Breast epithelium (tissue), 4 donors: Measurements from ENCODE around the gene TTLL12. TPM values are rescaled to one million over a fixed set of nuclear protein-coding genes. Genes with fewer than 3 reads are reported as not detected.
A peak's percentile ranks its signal among the peaks of the same experiment; 100 is the strongest.

Source experiments
- DNase-seq, 2 donors: peaks; one replicate each; pipeline ENCODE4 v3.0.0-alpha.2; 2019; ENCODE audit warnings: low spot score in 2 of 2
- H3K27ac ChIP-seq, 2 donors: fragments of 200-600 bp; sonication (generic) in 1 of 2; one replicate each; pipeline ENCODE4 v1.5.1; 2016 to 2019; ENCODE audit warnings: mild to moderate bottlenecking in 1 of 2
- H3K27me3 ChIP-seq, 2 donors: fragments of 200-600 bp; sonication (generic) in 1 of 2; one replicate each; pipeline versions ENCODE4 v1.5.1 to v1.6.0; 2017 to 2019; ENCODE audit warnings: control low read depth in 1 of 2, mild to moderate bottlenecking in 1 of 2
- H3K36me3 ChIP-seq: fragments of 200-600 bp; one replicate; pipeline ENCODE4 v1.5.1; 2019
- H3K4me1 ChIP-seq, 2 donors: fragments of 200-600 bp; sonication (generic); one replicate each; pipeline ENCODE4 v1.5.1; 2016 to 2019; ENCODE audit warnings: control low read depth in 1 of 2
- H3K4me3 ChIP-seq, 3 donors: fragments of 200-600 bp; sonication (generic); 1 replicate in 2 of 3; 2 replicates in 1 of 3; pipeline ENCODE4 v1.5.1; 2016 to 2019; ENCODE audit warnings: mild to moderate bottlenecking in 3 of 3, moderate library complexity in 2 of 3
- H3K9me3 ChIP-seq, 2 donors: fragments of 200-600 bp; sonication (generic) in 1 of 2; one replicate each; pipeline ENCODE4 v1.5.1; 2016 to 2019; ENCODE audit warnings: control low read depth in 1 of 2
- CTCF ChIP-seq, 3 donors: fragments of 450-650 bp; IDR thresholded peaks; one replicate each; pipeline ENCODE4 v1.5.1; 2016 to 2017; ENCODE audit warnings: antibody characterized with exemption in 3 of 3, mild to moderate bottlenecking in 3 of 3, moderate library complexity in 3 of 3
- POLR2A ChIP-seq: fragments of 450-650 bp; IDR thresholded peaks from one replicate; pipeline ENCODE4 v1.6.1; 2016; ENCODE audit warnings: antibody characterized with exemption, mild to moderate bottlenecking, moderate library complexity
- POLR2AphosphoS5 ChIP-seq, 3 donors: sonication (generic); formaldehyde crosslinking; IDR thresholded peaks; one replicate each; pipeline ENCODE4 v1.6.1; 2017; ENCODE audit warnings: antibody characterized with exemption in 3 of 3
- intact Hi-C: fragments of 100-400 bp; cut with DNase I; formaldehyde crosslinking; loops from one replicate; pipeline ENCODE4 v1.15.1; 2023; ENCODE audit warnings: low total_unique reads
- total RNA-seq, 3 donors: library from RNA; depleted of rRNA; stranded (reverse); fragments of >200 nt; gene quantifications; one replicate each; pipeline ENCODE4 v1.1.0, GENCODE V29; 2016

Gene TTLL12
- total RNA-seq, 3 donors from 2014 or later, result 25.9 to 36.0 (median 31.4) TPM

GRCh38 chr22:43152357-43153071 lies 34.4 kb downstream of the TTLL12 start:
- no peaks in the 10 kb centered on the region for H3K36me3 ChIP-seq
- H3K4me1 ChIP-seq, result no peaks in the 10 kb centered on the region
- intact Hi-C loops, result loop anchor here (10.0 kb wide), 1 partner anchor 1212 kb away; no protein-coding TSS in a partner anchor
- no peaks in the 10 kb centered on the region for H3K27me3 ChIP-seq
- H3K9me3 ChIP-seq, result no peaks in the 10 kb centered on the region
- peak; percentile 65 to 74 for DNase-seq
- TF ChIP-seq POLR2A (no peak), POLR2AphosphoS5 (IDR thresholded peaks at IDR 0.05) (peak in 1 of 3 donors; percentile 34), CTCF (IDR thresholded peaks at IDR 0.05) (no peak)
- H3K27ac ChIP-seq, result peak overlapping the region; percentile 80 to 93
- H3K4me3 ChIP-seq, result peak overlapping the region; percentile 88 to 93 (median 89)

DNA sequence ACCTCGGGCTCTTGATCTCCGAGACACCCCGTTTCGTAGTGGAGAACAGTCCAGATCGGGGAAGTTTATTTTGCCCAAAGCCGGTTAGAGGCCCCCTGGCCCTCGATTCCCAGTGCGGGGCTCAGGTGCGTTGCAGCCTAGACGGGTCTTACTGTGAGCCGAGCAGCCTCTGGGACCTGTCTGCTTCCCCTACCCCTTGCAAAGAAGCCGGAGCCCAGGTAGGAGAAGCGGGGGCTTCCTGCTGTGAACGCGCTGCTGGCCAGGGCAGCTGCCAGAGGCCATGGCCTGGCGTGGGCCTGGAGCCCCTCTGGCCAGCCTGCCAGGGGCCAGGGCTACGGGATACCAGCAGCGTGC lies 35.0 kb downstream of the TTLL12 start:
- H3K4me1 ChIP-seq, result no peaks in the 10 kb centered on the region

DNA sequence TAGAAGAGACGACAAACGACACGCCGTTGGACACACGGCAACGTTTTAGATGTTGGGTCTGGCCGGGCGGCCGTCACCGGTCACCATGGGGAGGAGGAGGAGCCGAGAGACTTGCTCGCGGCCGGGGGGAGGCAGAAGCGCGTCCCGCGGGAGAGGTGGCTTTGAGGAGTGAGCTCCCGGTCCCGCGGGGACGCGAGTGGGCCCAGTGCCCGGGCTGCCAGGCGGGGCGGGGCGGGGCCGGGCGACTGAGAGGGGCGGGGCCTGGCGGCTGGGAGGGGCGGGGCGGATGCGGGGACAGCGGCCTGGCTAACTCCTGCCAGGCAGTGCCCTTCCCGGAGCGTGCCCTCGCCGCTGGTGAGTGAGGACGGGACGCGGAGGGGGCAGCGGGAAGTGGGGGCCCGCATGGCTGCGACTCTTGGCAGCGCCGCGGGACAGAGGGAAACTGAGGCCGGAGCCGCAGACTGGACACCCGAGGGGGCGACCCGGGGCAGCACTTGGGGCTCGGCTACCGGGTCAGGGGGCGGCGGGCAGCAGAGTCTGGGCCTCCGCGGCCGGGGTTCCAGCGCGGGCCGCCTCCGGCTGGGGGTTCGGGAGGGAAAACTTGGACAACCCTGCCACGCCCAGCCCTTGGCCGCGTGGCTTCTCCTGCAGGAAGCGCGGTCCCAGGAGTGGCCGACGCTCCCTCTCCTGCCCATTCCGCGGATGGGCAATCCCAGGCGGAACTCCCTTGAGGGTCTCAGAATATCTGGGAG lies 35.5 kb downstream of the TTLL12 start, which contains the start of gene TSPO:
TSPO (plus strand) TSS at position 309 of the 752 bp plus-strand sequence. CDS start 7,680 bp downstream, outside the sequence.
- TF ChIP-seq CTCF (IDR thresholded peaks at IDR 0.05), result no peak
- no peak for TF ChIP-seq POLR2AphosphoS5 (IDR thresholded peaks at IDR 0.05)
- no peak for TF ChIP-seq POLR2A
- peak within 1 kb of the TSS; percentile 88 to 93 (median 89) for H3K4me3 ChIP-seq
- no peaks in the 10 kb centered on the region for H3K36me3 ChIP-seq
- peak within 1 kb of the TSS; percentile 80 to 93 for H3K27ac ChIP-seq
- DNase-seq, result peak; percentile 62 to 78
- no peaks in the 10 kb centered on the region for H3K4me1 ChIP-seq
- H3K9me3 ChIP-seq, result no peaks in the 10 kb centered on the region
- no peaks in the 10 kb centered on the region for H3K27me3 ChIP-seq
- intact Hi-C loops, result loop anchor here (10.0 kb wide), 1 partner anchor 1213 kb away; no protein-coding TSS in a partner anchor

More for the DNA sequence above, 35.0 kb downstream of the TTLL12 start:
- DNase-seq, result no peak
- no peak for TF ChIP-seq CTCF (IDR thresholded peaks at IDR 0.05)
- TF ChIP-seq POLR2A, result no peak
- TF ChIP-seq POLR2AphosphoS5 (IDR thresholded peaks at IDR 0.05), result no peak
- H3K4me3 ChIP-seq, result peak overlapping the region; percentile 88 to 93 (median 89)
- no peaks in the 10 kb centered on the region for H3K9me3 ChIP-seq
- intact Hi-C loops, result loop anchor here (10.0 kb wide), 1 partner anchor 1213 kb away; no protein-coding TSS in a partner anchor
- H3K27me3 ChIP-seq, result no peaks in the 10 kb centered on the region
- H3K36me3 ChIP-seq, result no peaks in the 10 kb centered on the region
- H3K27ac ChIP-seq, result peak overlapping the region; percentile 80 to 93

- no peaks in the 10 kb centered on the region for H3K36me3 ChIP-seq
- no peak for TF ChIP-seq POLR2A
- no peak for TF ChIP-seq POLR2AphosphoS5 (IDR thresholded peaks at IDR 0.05)
- TF ChIP-seq CTCF (IDR thresholded peaks at IDR 0.05), result no peak
- DNase-seq, result no peak
- no peaks in the 10 kb centered on the region for H3K4me1 ChIP-seq
- peak overlapping the region; percentile 80 to 93 for H3K27ac ChIP-seq
- no peaks in the 10 kb centered on the region for H3K27me3 ChIP-seq
- intact Hi-C loops, result loop anchor here (10.0 kb wide), 1 partner anchor 1214 kb away; no protein-coding TSS in a partner anchor
- H3K4me3 ChIP-seq, result peak overlapping the region; percentile 88 to 93 (median 89)
- no peaks in the 10 kb centered on the region for H3K9me3 ChIP-seq
Observed at GRCh38 chr22:43150731-43151206, 36.2 kb downstream of the TTLL12 start.
